HG02943 (cell line): ENCODE results near the gene ANXA11.

Experiments used
- ATAC-seq: cut with Tn5 transposase; IDR thresholded peaks from one replicate; pipeline ENCODE4 v1.9.1; 2021; ENCODE audit warnings: mild to moderate bottlenecking, low read depth, moderate library complexity; ENCODE audit not compliant: unreplicated experiment

The ANXA11 gene

GRCh38 chr10:80191589-80192270 is 13.6 kb downstream of the ANXA11 start:
- ATAC-seq = no peak

- no peak for ATAC-seq
Measured at GRCh38 chr10:80188713-80189112, 16.6 kb downstream of the ANXA11 start.

GRCh38 chr10:80187465-80188409 is 17.6 kb downstream of the ANXA11 start:
- peak; percentile 96 for ATAC-seq

GRCh38 chr10:80187060-80187459 is 18.3 kb downstream of the ANXA11 start:
- no peak for ATAC-seq

GRCh38 chr10:80186364-80187012 is 18.8 kb downstream of the ANXA11 start:
- no peak for ATAC-seq

- ATAC-seq = no peak
Measured at GRCh38 chr10:80185578-80186299, 19.6 kb downstream of the ANXA11 start.

GRCh38 chr10:80184291-80184690 is 21.0 kb downstream of the ANXA11 start:
- no peak for ATAC-seq

GRCh38 chr10:80183436-80183835 is 21.9 kb downstream of the ANXA11 start:
- ATAC-seq = no peak

- no peak for ATAC-seq
Measured at GRCh38 chr10:80182986-80183385, 22.4 kb downstream of the ANXA11 start.

GRCh38 chr10:80177781-80178636 is 27.3 kb downstream of the ANXA11 start:
- ATAC-seq = no peak

- ATAC-seq = no peak
Measured at GRCh38 chr10:80176526-80176925, 28.8 kb downstream of the ANXA11 start.

- no peak for ATAC-seq
Measured at GRCh38 chr10:80174641-80175395, 30.5 kb downstream of the ANXA11 start.

GRCh38 chr10:80173466-80173865 is 31.9 kb downstream of the ANXA11 start:
- ATAC-seq = no peak

GRCh38 chr10:80172896-80173295 is 32.4 kb downstream of the ANXA11 start:
- no peak for ATAC-seq

- ATAC-seq = no peak
Measured at GRCh38 chr10:80171248-80171660, 34.1 kb downstream of the ANXA11 start.

- no peak for ATAC-seq
Measured at GRCh38 chr10:80170641-80171040, 34.7 kb downstream of the ANXA11 start.

GRCh38 chr10:80170026-80170425 is 35.3 kb downstream of the ANXA11 start:
- no peak for ATAC-seq

- ATAC-seq = no peak
Measured at GRCh38 chr10:80168679-80169380, 36.5 kb downstream of the ANXA11 start.
